GM19467 (cell line): ENCODE measurements around the gene PDE4DIP.
"Not testable (repeated sequence)": the region's sequence is repeated elsewhere in the genome, so short reads cannot be mapped to it uniquely, and the experiment has no call there.

Experiments
- ATAC-seq: cut with Tn5 transposase; IDR thresholded peaks from one replicate; pipeline ENCODE4 v1.9.1; 2021; ENCODE audit warnings: mild to moderate bottlenecking, moderate library complexity; ENCODE audit not compliant: unreplicated experiment

PDE4DIP gene

DNA sequence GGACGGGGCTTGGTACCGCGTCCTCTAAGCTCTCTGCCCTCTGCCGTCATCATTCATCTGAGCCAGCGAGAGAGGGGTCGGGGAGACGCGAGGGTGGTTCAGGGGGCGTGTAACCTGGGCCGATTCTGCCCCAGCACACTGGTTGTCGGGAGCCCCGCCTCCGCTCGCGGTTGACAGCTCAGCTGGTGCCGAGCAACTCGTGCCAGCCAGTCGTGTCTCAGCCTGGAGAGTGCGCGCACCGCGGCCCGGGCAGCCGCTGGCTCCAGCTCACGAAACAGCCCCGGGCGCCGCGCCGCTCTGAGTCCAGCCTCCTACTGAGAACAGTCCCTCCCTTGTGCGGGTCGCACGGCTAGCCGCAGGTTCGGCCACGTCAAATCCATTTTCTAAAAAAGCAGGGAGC lies at the start of gene PDE4DIP:
Gene PDE4DIP (plus strand): TSS at position 209 of the 400 bp plus-strand sequence. CDS start 347 bp downstream, outside the sequence.
- not testable (repeated sequence) for ATAC-seq

GRCh38 chr1:148808268-148808928 lies 35.8 kb upstream of the PDE4DIP start:
- not testable (repeated sequence) for ATAC-seq

DNA sequence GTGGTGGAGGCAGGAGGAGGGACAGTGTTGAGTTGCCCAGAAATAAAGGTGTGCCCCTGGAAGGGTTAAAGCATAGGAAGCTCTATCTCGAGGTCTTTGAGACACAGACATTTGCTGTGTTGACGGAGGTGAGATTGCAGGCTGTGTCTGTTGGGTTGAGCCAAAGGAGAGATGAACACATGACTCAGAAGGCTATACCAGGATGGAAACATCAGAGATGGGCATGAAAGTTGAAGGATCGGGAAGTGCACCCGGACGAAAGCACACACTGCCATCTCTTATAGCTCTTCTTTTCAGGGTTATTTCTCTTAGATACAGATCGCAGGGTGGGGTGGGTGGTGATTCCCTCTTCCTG lies 35.3 kb upstream of the PDE4DIP start:
- not testable (repeated sequence) for ATAC-seq

GRCh38 chr1:148822180-148822579 lies 22.0 kb upstream of the PDE4DIP start:
- not testable (repeated sequence) for ATAC-seq

DNA sequence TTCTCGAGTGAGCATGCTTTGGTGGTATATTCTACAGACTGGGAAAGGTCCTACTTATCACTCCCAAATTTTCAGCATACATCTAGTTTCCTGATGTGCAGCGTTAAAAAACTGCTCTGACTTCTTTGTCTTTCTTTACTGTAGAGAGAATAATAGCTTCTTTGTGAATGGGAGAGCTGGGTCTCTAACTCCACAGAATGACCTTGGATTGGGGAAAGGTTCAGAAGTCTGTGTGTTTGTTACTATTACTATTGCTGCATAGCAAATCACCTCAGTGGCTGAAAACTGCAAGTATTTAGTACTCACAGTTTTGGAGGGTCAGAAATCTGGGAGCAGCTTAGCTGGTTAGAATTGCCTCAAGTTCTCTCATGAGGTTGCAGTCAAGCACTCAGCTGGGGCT lies 20.4 kb upstream of the PDE4DIP start:
- not testable (repeated sequence) for ATAC-seq

GRCh38 chr1:148825029-148825428 lies 19.2 kb upstream of the PDE4DIP start:
- ATAC-seq, result not testable (repeated sequence)

GRCh38 chr1:148828531-148828930 lies 15.7 kb upstream of the PDE4DIP start:
- not testable (repeated sequence) for ATAC-seq

GRCh38 chr1:148828962-148829361 lies 15.3 kb upstream of the PDE4DIP start:
- ATAC-seq, result not testable (repeated sequence)

DNA sequence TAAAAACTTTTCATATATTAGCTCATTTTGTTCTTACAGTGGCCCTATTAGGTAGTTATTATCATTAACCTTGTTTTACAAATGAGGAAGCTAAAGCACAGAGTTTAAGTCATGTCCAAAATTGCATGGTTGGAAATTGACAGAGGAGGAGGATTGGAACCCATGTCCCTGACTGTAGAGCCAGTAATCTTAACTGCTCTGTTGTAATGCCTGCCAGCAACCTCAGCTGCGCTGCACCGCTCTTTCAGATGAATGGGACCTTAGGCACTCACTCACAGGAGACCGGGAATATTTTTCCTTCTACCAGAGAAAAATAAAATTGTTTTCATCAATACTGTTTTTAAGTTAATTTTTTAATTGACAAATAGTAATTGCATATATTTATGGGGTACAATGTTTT lies 14.9 kb upstream of the PDE4DIP start:
- not testable (repeated sequence) for ATAC-seq

GRCh38 chr1:148841262-148841661 lies 3.0 kb upstream of the PDE4DIP start:
- ATAC-seq, result not testable (repeated sequence)

GRCh38 chr1:148844651-148845050 lies 423 bp downstream of the PDE4DIP start:
- not testable (repeated sequence) for ATAC-seq

DNA sequence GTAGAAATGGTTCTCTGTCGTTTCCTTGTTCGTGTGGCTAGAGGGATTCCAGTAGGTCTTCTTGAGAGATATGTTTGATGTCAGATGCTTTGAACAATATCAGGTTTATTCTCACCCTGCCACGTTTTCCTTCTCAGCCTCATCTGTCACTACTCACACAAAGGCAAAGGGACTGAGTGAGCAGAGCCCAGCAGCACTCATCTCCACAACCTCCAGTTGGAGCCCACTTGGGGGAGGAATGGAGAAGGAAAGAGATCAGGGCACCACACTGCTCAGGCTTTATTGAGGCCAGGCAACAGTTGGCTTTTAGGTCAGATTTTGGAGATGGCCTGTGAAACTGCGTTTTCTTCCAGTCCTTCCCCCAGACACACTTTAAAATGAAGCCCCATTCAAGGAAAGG lies 840 bp downstream of the PDE4DIP start:
- not testable (repeated sequence) for ATAC-seq

GRCh38 chr1:148850347-148850746 lies 6.1 kb downstream of the PDE4DIP start:
- not testable (repeated sequence) for ATAC-seq

DNA sequence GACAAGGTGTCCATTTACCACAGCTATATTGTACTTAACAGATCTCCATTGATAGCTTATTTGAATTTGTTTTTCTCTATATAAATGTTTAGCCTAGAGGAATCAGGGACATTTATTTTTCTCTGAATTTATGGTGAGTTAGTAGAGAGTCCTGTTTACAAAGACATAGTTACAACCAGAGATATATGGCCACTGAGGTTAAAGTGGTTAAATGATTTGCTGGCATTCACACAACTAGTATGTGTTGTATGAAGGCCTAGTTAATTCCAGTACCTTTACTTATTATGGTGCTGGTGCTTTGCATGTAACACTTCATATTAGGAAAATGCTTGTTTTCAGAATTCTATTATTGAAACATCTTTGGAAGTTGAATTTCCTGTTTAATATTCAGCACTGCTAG lies 6.6 kb downstream of the PDE4DIP start:
- ATAC-seq, result not testable (repeated sequence)

- not testable (repeated sequence) for ATAC-seq
These were observed 7.5 kb downstream of the PDE4DIP start for GRCh38 chr1:148851684-148852083.

GRCh38 chr1:148853363-148853762 lies 9.1 kb downstream of the PDE4DIP start:
- ATAC-seq, result not testable (repeated sequence)

GRCh38 chr1:148854063-148854462 lies 9.8 kb downstream of the PDE4DIP start:
- not testable (repeated sequence) for ATAC-seq

GRCh38 chr1:148855367-148855766 lies 11.1 kb downstream of the PDE4DIP start:
- ATAC-seq, result not testable (repeated sequence)

DNA sequence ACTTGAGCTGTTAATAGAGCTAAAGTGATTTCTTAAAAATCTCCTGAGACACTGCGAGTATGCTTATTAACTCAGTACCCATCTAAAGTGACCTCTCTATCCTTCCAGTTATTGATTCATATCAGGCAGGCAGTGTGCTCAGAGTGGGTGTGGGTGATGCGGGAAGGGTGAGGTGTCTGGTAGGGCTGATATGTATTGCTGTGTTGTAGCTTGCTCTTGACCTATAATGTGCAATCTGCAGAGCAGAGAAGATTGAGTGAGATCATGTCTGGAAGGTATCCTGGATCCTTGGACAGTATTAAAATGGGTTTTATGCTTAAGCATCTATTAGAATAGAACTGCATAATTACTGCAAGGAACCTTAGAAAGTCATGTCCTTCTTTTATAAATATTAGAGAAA lies 15.8 kb downstream of the PDE4DIP start:
- not testable (repeated sequence) for ATAC-seq

GRCh38 chr1:148860579-148861259 lies 16.5 kb downstream of the PDE4DIP start:
- not testable (repeated sequence) for ATAC-seq

GRCh38 chr1:148862590-148862989 lies 18.4 kb downstream of the PDE4DIP start:
- not testable (repeated sequence) for ATAC-seq
